Fibroblast of pulmonary artery (primary cell): Measurements from ENCODE around the gene CRYBA2.
A peak's percentile ranks its signal among the peaks of the same experiment; 100 is the strongest.

Source experiments
- DNase-seq: peaks from one replicate; pipeline ENCODE4 v3.0.0-alpha.2; 2010; ENCODE audit warnings: low read depth
- H3K4me3 ChIP-seq: replicated peaks from 2 replicates; pipeline ENCODE4 v1.5.1; 2011; ENCODE audit warnings: low read depth, mild to moderate bottlenecking, control low read depth, low read length, moderate library complexity
- CTCF ChIP-seq: IDR thresholded peaks from 2 replicates; pipeline ENCODE4 v1.5.1; 2011; ENCODE audit warnings: mild to moderate bottlenecking, control low read depth, low read length, inconsistent platforms; ENCODE audit errors: missing control alignments

CRYBA2 gene

GRCh38 chr2:218999021-218999880 is 6.0 kb upstream of the CRYBA2 start:
- no peak for DNase-seq
- TF ChIP-seq CTCF: no peak
- no peak overlapping the region for H3K4me3 ChIP-seq

- H3K4me3 ChIP-seq: no peak overlapping the region
- no peak for DNase-seq
- TF ChIP-seq CTCF: no peak
These were observed 5.3 kb upstream of the CRYBA2 start for GRCh38 chr2:218998414-218999002.

- TF ChIP-seq CTCF: no peak
- no peak for DNase-seq
- H3K4me3 ChIP-seq: no peak overlapping the region
These were observed 4.5 kb upstream of the CRYBA2 start for GRCh38 chr2:218997731-218998130.

- no peak for TF ChIP-seq CTCF
- H3K4me3 ChIP-seq: no peak overlapping the region
These were observed 3.7 kb upstream of the CRYBA2 start for GRCh38 chr2:218996937-218997336.

GRCh38 chr2:218995972-218996711 is 2.9 kb upstream of the CRYBA2 start:
- DNase-seq: peak; percentile 82
- peak overlapping the region; percentile 42 for H3K4me3 ChIP-seq
- peak; percentile 70 for TF ChIP-seq CTCF

More at GRCh38 chr2:218996937-218997336, 3.7 kb upstream of the CRYBA2 start:
- DNase-seq: no peak

- no peak for DNase-seq
- no peak for TF ChIP-seq CTCF
- H3K4me3 ChIP-seq: no peak overlapping the region
These were observed 2.3 kb upstream of the CRYBA2 start for GRCh38 chr2:218995561-218995960.
